Panc1 (cell line): ENCODE results near the gene YY1AP1.
"Not testable (repeated sequence)": the region's sequence is repeated elsewhere in the genome, so short reads cannot be mapped to it uniquely, and the experiment has no call there.

Experiments used
- CTCF ChIP-seq: fragments of 450-650 bp; IDR thresholded peaks from 2 replicates; pipeline ENCODE4 v1.5.1; 2017; ENCODE audit warnings: mild to moderate bottlenecking
- POLR2AphosphoS5 ChIP-seq: IDR thresholded peaks from 2 replicates; pipeline ENCODE4 v1.6.1; 2012; ENCODE audit warnings: mild to moderate bottlenecking, low read depth, low read length, moderate library complexity

GRCh38 chr1:155715056-155715455 lies 26.5 kb upstream of the YY1AP1 start:
- TF ChIP-seq CTCF, POLR2AphosphoS5: not testable (repeated sequence)
